ENCODE results near the gene CTNNA3. TPM values are rescaled to one million over a fixed set of nuclear protein-coding genes. Genes with fewer than 3 reads are reported as not detected.

Gene CTNNA3
- total RNA-seq, 1 experiment from 2014 or later, result 0.32 TPM

GRCh38 chr10:66869635-66870034 lies 826.4 kb downstream of the CTNNA3 start:
- Histone ChIP-seq H3K79me2 (ENCODE audit: insufficient read depth, low read length) (no peaks in the 10 kb centered on the region), H3K4me1 (ENCODE audit: control insufficient read depth in 1 of 2, insufficient read depth in 2 of 2, low read length in 2 of 2) (no peaks in the 10 kb centered on the region), H2AFZ (ENCODE audit: low read depth, low read length, poor library complexity, severe bottlenecking) (no peak overlapping the region), H3K27ac (ENCODE audit: low read depth, low read length) (no peak overlapping the region), H3K9me3 (ENCODE audit: control insufficient read depth in 1 of 2, insufficient read depth in 1 of 2, low read depth in 1 of 2, low read length in 2 of 2) (no peaks in the 10 kb centered on the region), H3K9ac (ENCODE audit: low read length) (no peak overlapping the region), H3K9me2 (ENCODE audit: insufficient read depth) (no peaks in the 10 kb centered on the region), H3K4me3 (replicated peaks in 1 of 2; ENCODE audit: low read depth in 1 of 2, low read length in 2 of 2) (no peak overlapping the region), H3K36me3 (ENCODE audit: control insufficient read depth in 1 of 2, insufficient read depth in 2 of 2, low read length in 2 of 2) (no peaks in the 10 kb centered on the region), H3K27me3 (ENCODE audit: insufficient read depth, low read length) (no peaks in the 10 kb centered on the region), H3K4me2 (ENCODE audit: low read length) (no peak overlapping the region), H4K20me1 (ENCODE audit: insufficient read depth) (no peaks in the 10 kb centered on the region)
- intact Hi-C loops (cut with micrococcal nuclease), result no loop called here
- DNase-seq (ENCODE audit: low read depth, low spot score), result no peak
- TF ChIP-seq ELF1 (IDR thresholded peaks at IDR 0.05; ENCODE audit: borderline replicate concordance, low read depth), result no peak
- no peak for TF ChIP-seq SIN3A (IDR thresholded peaks at IDR 0.05; ENCODE audit: low read depth)
- no peak for TF ChIP-seq SRF (IDR thresholded peaks at IDR 0.05; ENCODE audit: low read depth)
- TF ChIP-seq ZNF274 (IDR thresholded peaks at IDR 0.05; ENCODE audit: low read depth, low read length), result no peak
- no peak for TF ChIP-seq TCF7L2 (IDR thresholded peaks at IDR 0.05; ENCODE audit: borderline replicate concordance, extremely low read depth, insufficient read depth, insufficient read length)
- no peak for TF ChIP-seq EGR1 (IDR thresholded peaks at IDR 0.05; ENCODE audit: low read depth)
- no peak for TF ChIP-seq FOSL1 (IDR thresholded peaks at IDR 0.05; ENCODE audit: low read depth)
- TF ChIP-seq ATF3 (IDR thresholded peaks at IDR 0.05), result no peak
- no peak for TF ChIP-seq CTCF (IDR thresholded peaks at IDR 0.05 in 2 of 3, conservative IDR thresholded peaks at IDR 0.05 in 1 of 3; ENCODE audit: borderline replicate concordance in 1 of 3, insufficient read depth in 1 of 3, low read depth in 2 of 3, low read length in 2 of 3)
- no peak for TF ChIP-seq EZH2phosphoT487 (IDR thresholded peaks at IDR 0.05; ENCODE audit: borderline replicate concordance)
- TF ChIP-seq MAX (IDR thresholded peaks at IDR 0.05), result no peak
- TF ChIP-seq CBX3 (IDR thresholded peaks at IDR 0.05; ENCODE audit: low read depth), result no peak
- TF ChIP-seq EZH2 (IDR thresholded peaks at IDR 0.05), result no peak
- TF ChIP-seq ZFX (IDR thresholded peaks at IDR 0.05), result no peak
- no peak for TF ChIP-seq YY1 (IDR thresholded peaks at IDR 0.05; ENCODE audit: extremely low read depth, insufficient replicate concordance, low read depth, low read length)
- TF ChIP-seq ZBTB33 (IDR thresholded peaks at IDR 0.05; ENCODE audit: extremely low read depth, insufficient replicate concordance, low read length), result no peak
- POLR2A ChIA-PET, result no interaction called here
- ATAC-seq, result no peak
- BruUV-seq (replicated peaks), result no TSS peak
- CTCF ChIA-PET, result no interaction called here
- RAD21 ChIA-PET (ENCODE audit: low non-redundant PET in 1 of 2, low total read pairs in 2 of 2, uncharacterized antibody in 2 of 2, unreplicated experiment in 2 of 2), result no interaction called here
